Peyer's patch (tissue), 4 donors: ENCODE measurements around the gene BRF1. TPM values are rescaled to one million over a fixed set of nuclear protein-coding genes. Genes with fewer than 3 reads are reported as not detected.
"Not testable (repeated sequence)": the region's sequence is repeated elsewhere in the genome, so short reads cannot be mapped to it uniquely, and the experiment has no call there.

ENCODE experiments used
- DNase-seq, 3 donors: peaks; one replicate each; pipeline ENCODE4 v3.0.0-alpha.2; 2017 to 2019
- H3K27ac ChIP-seq, 4 donors: fragments of 200-600 bp; sonication (generic); one replicate each; pipeline ENCODE4 v1.5.1; 2016 to 2019
- H3K27me3 ChIP-seq, 2 donors: fragments of 200-600 bp; sonication (generic); one replicate each; pipeline ENCODE4 v1.5.1; 2019
- H3K36me3 ChIP-seq, 3 donors: fragments of 200-600 bp; sonication (generic); one replicate each; pipeline ENCODE4 v1.5.1; 2016 to 2019
- H3K4me1 ChIP-seq, 4 donors: fragments of 200-600 bp; sonication (generic); one replicate each; pipeline ENCODE4 v1.5.1; 2016 to 2019
- H3K4me3 ChIP-seq, 4 donors: fragments of 200-600 bp; sonication (generic); 1 replicate in 3 of 4; 2 replicates in 1 of 4; pipeline ENCODE4 v1.5.1; 2016 to 2019; ENCODE audit warnings: mild to moderate bottlenecking in 1 of 4
- H3K9me3 ChIP-seq, 4 donors: fragments of 200-600 bp; sonication (generic); one replicate each; pipeline ENCODE4 v1.5.1; 2016 to 2019; ENCODE audit warnings: mild to moderate bottlenecking in 1 of 4
- POLR2A ChIP-seq, 2 donors: fragments of 450-650 bp; IDR thresholded peaks; one replicate each; pipeline ENCODE4 v1.5.1; 2017; ENCODE audit warnings: antibody characterized with exemption in 2 of 2, mild to moderate bottlenecking in 2 of 2, moderate library complexity in 2 of 2
- total RNA-seq, 4 donors: library from RNA; depleted of rRNA; stranded (reverse); fragments of >200 nt; gene quantifications; one replicate each; pipeline ENCODE4 v1.1.0, GENCODE V29; 2016
- TF ChIP-seq, protein P1 (sequence below), 6 experiments: fragments of 450-650 bp in 4 of 6; fragments of 200-600 bp in 2 of 6; sonication (generic) in 1 of 6; IDR thresholded peaks; one replicate each; pipeline ENCODE4 v1.5.1; 2017 to 2019; ENCODE audit warnings: antibody characterized with exemption in 6 of 6, mild to moderate bottlenecking in 3 of 6, moderate library complexity in 1 of 6

BRF1 gene
- total RNA-seq, 4 donors from 2014 or later = 40.8 to 112 (median 90.3) TPM

DNA sequence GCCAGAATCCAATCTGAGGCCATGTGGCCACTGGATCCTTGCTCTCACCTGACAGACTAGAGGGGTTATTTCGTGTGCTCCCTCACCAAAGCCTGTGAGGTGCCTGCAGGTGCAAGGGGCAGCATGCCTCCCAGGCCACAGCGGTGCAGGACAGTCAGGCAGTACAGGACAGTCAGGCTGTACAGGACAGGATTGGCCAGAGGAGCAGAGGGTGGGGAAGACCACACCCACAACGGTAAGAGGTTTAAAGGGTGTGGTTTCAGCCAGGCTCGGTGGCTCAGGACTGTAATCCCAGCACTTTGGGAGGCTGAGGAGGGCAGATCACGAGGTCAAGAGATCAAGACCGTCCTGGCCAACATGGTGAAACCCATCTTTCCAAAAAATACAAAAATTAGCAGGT lies 3.1 kb upstream of the BRF1 start:
- DNase-seq = no peak
- Histone ChIP-seq H3K27me3 (no peaks in the 10 kb centered on the region), H3K27ac (no peak overlapping the region), H3K4me3 (no peak overlapping the region), H3K36me3 (no peaks in the 10 kb centered on the region), H3K9me3 (no peaks in the 10 kb centered on the region), H3K4me1 (peaks cover 0 to 16% (median 2%) of the 10 kb centered on the region in 4 donors)
- TF ChIP-seq, protein P1, sequence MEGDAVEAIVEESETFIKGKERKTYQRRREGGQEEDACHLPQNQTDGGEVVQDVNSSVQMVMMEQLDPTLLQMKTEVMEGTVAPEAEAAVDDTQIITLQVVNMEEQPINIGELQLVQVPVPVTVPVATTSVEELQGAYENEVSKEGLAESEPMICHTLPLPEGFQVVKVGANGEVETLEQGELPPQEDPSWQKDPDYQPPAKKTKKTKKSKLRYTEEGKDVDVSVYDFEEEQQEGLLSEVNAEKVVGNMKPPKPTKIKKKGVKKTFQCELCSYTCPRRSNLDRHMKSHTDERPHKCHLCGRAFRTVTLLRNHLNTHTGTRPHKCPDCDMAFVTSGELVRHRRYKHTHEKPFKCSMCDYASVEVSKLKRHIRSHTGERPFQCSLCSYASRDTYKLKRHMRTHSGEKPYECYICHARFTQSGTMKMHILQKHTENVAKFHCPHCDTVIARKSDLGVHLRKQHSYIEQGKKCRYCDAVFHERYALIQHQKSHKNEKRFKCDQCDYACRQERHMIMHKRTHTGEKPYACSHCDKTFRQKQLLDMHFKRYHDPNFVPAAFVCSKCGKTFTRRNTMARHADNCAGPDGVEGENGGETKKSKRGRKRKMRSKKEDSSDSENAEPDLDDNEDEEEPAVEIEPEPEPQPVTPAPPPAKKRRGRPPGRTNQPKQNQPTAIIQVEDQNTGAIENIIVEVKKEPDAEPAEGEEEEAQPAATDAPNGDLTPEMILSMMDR (IDR thresholded peaks at IDR 0.05) = no peak
- no peak for TF ChIP-seq POLR2A (IDR thresholded peaks at IDR 0.05)

DNA sequence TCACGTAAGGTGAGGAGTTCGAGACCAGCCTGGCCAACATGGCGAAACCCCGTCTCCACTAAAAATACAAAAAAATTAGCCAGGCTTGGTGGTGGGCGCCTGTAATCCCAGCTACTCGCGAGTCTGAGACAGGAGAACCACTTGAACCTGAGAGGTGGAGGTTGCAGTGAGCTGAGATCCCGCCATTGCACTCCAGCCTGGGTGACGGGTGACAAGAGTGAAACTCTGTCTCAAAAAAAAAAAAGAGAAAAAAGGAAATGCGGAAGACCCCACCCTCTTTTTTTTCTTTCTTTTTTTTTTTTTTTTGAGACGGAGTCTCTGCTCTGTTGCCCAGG lies 1.1 kb upstream of the BRF1 start:
- H3K4me3 ChIP-seq = peak overlapping the region; percentile 70 to 94 (median 90)

DNA sequence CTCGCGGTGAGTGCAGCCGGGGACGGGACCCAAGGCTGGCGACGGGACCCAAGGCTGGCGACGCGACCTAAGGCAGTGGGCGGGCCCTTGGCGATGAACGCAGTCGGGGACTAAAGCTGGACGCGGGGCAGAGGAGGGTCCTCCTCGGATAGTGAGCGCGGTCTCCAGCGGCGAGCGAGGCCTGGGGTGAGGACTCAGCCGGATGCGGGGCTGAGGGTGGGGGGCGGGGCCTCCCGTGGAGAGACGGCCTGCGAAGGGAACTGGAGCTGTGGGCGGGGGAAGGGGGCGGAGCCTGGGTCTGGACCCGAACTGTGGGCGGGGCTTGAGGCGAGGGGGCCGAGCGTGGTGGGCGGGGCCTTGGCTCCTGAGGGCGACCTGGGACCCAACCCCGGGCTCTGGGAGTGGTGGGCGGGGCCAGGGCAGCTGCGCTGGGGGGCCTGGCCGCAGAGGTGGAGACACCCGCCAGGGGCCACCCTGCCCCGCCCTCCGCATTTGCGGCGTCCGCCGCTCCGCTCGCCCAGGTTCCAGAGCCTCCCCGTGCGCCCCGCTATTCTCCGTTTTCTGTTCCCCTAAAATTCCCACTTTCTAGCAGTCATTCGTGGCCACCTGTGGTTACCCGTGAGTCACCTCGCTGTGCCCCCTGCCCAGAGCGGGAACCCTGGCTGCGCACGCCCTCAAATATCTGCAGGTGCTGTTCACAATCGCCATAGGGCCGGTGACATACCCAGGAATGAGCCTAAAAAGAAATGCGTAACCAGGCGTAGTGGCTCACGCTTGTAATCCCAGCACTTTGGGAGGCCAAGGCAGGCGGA lies 508 bp upstream of the BRF1 start:
- no peaks in the 10 kb centered on the region for H3K36me3 ChIP-seq
- peaks cover 0 to 21% (median 2%) of the 10 kb centered on the region in 4 donors for H3K4me1 ChIP-seq
- H3K9me3 ChIP-seq = no peaks in the 10 kb centered on the region
- TF ChIP-seq, protein P1 (IDR thresholded peaks at IDR 0.05) = no peak
- peak; percentile 43 to 74 for TF ChIP-seq POLR2A (IDR thresholded peaks at IDR 0.05)
- H3K27ac ChIP-seq = peak overlapping the region; percentile 82 to 99 (median 97)
- no peaks in the 10 kb centered on the region for H3K27me3 ChIP-seq
- DNase-seq = peak; percentile 100
- peak overlapping the region; percentile 70 to 94 (median 90) for H3K4me3 ChIP-seq

More for the DNA sequence above, 1.1 kb upstream of the BRF1 start:
- not testable (repeated sequence) for H3K9me3 ChIP-seq, DNase-seq, H3K36me3 ChIP-seq, H3K27me3 ChIP-seq
- H3K27ac ChIP-seq = peak overlapping the region in 2 of 4 donors; percentile 95 to 99
- peaks cover 0 to 21% (median 2%) of the 10 kb centered on the region in 4 donors for H3K4me1 ChIP-seq

DNA sequence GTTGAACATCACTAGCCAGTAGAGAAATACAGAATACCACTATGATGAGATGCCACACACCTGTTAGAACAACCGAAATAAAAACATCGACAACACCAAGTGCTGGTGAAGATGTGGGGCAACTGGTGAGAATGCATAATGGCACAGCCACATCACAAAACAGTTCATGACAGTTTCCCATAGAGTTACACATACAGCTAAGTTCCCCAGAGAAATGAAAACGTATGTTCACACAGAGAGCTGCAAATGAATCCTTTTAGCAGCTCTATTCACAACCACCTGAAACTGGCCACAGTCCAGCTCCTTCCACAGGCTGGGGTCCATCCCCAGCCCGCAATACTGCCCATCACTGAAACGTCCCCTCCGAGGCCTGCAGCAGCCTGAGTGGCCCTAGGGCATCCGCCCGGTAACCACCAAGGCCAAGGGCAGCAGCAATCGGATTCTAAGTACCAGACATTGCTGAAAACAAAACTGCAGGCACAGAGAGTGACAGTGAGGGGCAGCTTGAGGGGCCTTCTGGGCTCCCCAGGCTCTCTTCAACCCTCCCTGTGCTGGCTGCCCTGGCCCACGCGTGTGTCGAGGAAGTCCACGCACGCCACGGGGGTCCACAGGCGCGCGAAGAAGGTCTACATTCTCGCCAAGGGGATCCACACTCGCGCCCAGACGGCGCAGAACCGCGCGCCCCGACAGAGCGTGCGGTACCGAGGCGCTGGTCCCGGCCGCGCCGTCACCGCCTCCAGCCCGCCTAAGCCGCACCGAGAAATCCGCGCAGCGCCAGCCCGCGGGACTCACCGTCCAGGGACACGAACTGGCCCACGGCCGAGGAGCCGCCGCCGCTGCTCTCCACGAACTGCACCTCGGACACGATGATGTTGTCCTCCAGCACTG lies 903 bp downstream of the BRF1 start:
- Histone ChIP-seq H3K27me3 (no peaks in the 10 kb centered on the region), H3K27ac (peak overlapping the region; percentile 82 to 99 (median 97)), H3K4me3 (peak overlapping the region; percentile 70 to 94 (median 90)), H3K9me3 (no peaks in the 10 kb centered on the region), H3K4me1 (peaks cover 0 to 21% (median 2%) of the 10 kb centered on the region in 4 donors), H3K36me3 (no peaks in the 10 kb centered on the region)
- DNase-seq = peak in 1 of 3 donors; percentile 64
- TF ChIP-seq POLR2A (IDR thresholded peaks at IDR 0.05) = no peak
- TF ChIP-seq, protein P1 (IDR thresholded peaks at IDR 0.05) = no peak

DNA sequence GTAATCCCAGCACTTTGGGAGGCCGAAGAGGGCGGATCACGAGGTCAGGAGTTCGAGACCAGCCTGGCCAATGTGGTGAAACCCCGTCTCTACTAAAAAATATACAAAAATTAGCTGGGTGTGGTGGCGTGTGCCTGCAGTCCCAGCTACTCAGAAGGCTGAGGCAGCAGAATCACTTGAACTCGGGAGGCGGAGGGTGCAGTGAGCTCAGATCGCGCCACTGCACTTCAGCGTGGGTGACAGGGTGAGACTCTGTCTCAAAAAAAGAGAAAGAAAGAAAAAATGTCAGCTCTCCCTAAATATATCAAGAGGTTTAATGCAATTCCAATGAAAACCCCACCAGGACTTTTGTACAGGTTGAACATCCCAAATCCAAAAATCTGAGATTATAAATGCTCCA lies 3.5 kb downstream of the BRF1 start:
- not testable (repeated sequence) for H3K27me3 ChIP-seq, H3K4me3 ChIP-seq, H3K9me3 ChIP-seq, H3K36me3 ChIP-seq, DNase-seq, H3K27ac ChIP-seq
- peaks cover 0 to 42% (median 10%) of the 10 kb centered on the region in 4 donors for H3K4me1 ChIP-seq

DNA sequence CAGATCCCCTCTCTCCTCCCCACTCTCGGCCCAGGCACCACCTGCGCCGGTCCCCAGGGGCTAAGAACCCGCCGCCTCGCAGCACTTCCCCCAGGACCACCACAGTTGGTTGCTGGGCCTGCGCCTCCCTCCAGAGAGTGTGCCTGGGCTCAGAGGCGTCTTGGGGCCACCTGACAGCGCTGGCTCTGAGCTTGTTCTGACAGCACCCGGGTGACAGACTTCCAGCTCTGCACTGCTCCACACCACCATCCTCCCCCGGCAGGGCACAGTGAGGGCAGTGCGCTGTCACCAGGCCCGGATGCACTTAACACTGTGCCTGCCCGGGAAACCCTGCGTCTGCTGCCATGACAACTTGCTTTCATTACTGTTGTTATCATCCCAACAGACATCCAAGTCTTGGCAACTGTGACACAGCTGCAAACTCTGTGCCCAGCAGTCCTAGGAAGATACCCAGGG lies 6.6 kb downstream of the BRF1 start:
- DNase-seq = peak in 1 of 3 donors; percentile 24
- TF ChIP-seq, protein P1 (IDR thresholded peaks at IDR 0.05) = no peak
- TF ChIP-seq POLR2A (IDR thresholded peaks at IDR 0.05) = no peak
- Histone ChIP-seq H3K27ac (no peak overlapping the region), H3K9me3 (no peaks in the 10 kb centered on the region), H3K4me3 (no peak overlapping the region), H3K36me3 (no peaks in the 10 kb centered on the region), H3K4me1 (peaks cover 0 to 29% (median 8%) of the 10 kb centered on the region in 4 donors), H3K27me3 (no peaks in the 10 kb centered on the region)
